Lower leg skin (tissue), 4 donors: ENCODE results near the gene BSPRY. TPM values are rescaled to one million over a fixed set of nuclear protein-coding genes. Genes with fewer than 3 reads are reported as not detected.
"Not testable (repeated sequence)": the region's sequence is repeated elsewhere in the genome, so short reads cannot be mapped to it uniquely, and the experiment has no call there.

Experiments used
- DNase-seq, 2 donors: peaks; one replicate each; pipeline ENCODE4 v3.0.0-alpha.2; 2019; ENCODE audit warnings: low spot score in 2 of 2
- H3K4me3 ChIP-seq: fragments of 200-600 bp; sonication (generic); 2 replicates; pipeline ENCODE4 v1.5.1; 2017; ENCODE audit warnings: mild to moderate bottlenecking, low read depth; ENCODE audit not compliant: poor library complexity, severe bottlenecking
- CTCF ChIP-seq, 3 donors: fragments of 450-650 bp; IDR thresholded peaks; one replicate each; pipeline ENCODE4 v1.5.1; 2016; ENCODE audit warnings: antibody characterized with exemption in 3 of 3, mild to moderate bottlenecking in 3 of 3, moderate library complexity in 2 of 3
- POLR2A ChIP-seq, 2 donors: fragments of 450-650 bp; IDR thresholded peaks; one replicate each; pipeline ENCODE4 v1.6.1; 2016 to 2017; ENCODE audit warnings: antibody characterized with exemption in 2 of 2, mild to moderate bottlenecking in 1 of 2, moderate library complexity in 1 of 2
- WGBS, 2 donors: methylation state at CpG; one replicate each; pipeline ENCODE4 v1.1.5; 2018; 5-methylcytosine and 5-hydroxymethylcytosine counted together
- intact Hi-C: fragments of 100-400 bp; cut with DNase I; formaldehyde crosslinking; loops from one replicate; pipeline ENCODE4 v1.15.0; 2023; ENCODE audit warnings: low total_unique reads
- total RNA-seq, 4 donors: library from RNA; depleted of rRNA; stranded (reverse); fragments of >200 nt; gene quantifications; one replicate each; pipeline ENCODE4 v1.1.0, GENCODE V29; 2016

The BSPRY gene
- total RNA-seq, 4 donors from 2014 or later, result 36.9 to 56.9 (median 43.4) TPM

GRCh38 chr9:113360242-113360842 lies 11.0 kb downstream of the BSPRY start:
- peak in 1 of 2 donors; percentile 79 for DNase-seq
- WGBS, 2 donors, result 89 to 94% methylated on average over 15 of the region's 15 CpGs
- TF ChIP-seq POLR2A (IDR thresholded peaks at IDR 0.05) (no peak), CTCF (IDR thresholded peaks at IDR 0.05) (no peak)
- no peak overlapping the region for H3K4me3 ChIP-seq
- intact Hi-C loops, result no loop called here

- DNase-seq, result peak in 1 of 2 donors; percentile 25
- TF ChIP-seq CTCF (IDR thresholded peaks at IDR 0.05) (no peak), POLR2A (IDR thresholded peaks at IDR 0.05) (no peak)
- H3K4me3 ChIP-seq, result no peak overlapping the region
- intact Hi-C loops, result no loop called here
- WGBS, 2 donors, result 66 to 72% methylated on average over 7 of the region's 7 CpGs
These were observed 12.1 kb downstream of the BSPRY start for GRCh38 chr9:113361304-113362018.

- WGBS, 2 donors, result 81 to 93% methylated on average over 3 of the region's 3 CpGs
- no peak overlapping the region for H3K4me3 ChIP-seq
- intact Hi-C loops, result no loop called here
- DNase-seq, result no peak
- no peak for TF ChIP-seq POLR2A (IDR thresholded peaks at IDR 0.05)
These were observed 14.0 kb downstream of the BSPRY start for GRCh38 chr9:113363336-113363735.

GRCh38 chr9:113364951-113365350 lies 15.6 kb downstream of the BSPRY start:
- DNase-seq, result no peak
- TF ChIP-seq POLR2A (IDR thresholded peaks at IDR 0.05) (no peak), CTCF (IDR thresholded peaks at IDR 0.05) (no peak)
- intact Hi-C loops, result no loop called here
- H3K4me3 ChIP-seq, result no peak overlapping the region
- WGBS, 2 donors, result 58 to 59% methylated on average over 1 of the region's 1 CpG

- DNase-seq, intact Hi-C loops, H3K4me3 ChIP-seq: not testable (repeated sequence)
- 50 to 65% methylated on average over 3 of the region's 3 CpGs for WGBS, 2 donors
These were observed 16.3 kb downstream of the BSPRY start for GRCh38 chr9:113365652-113366051.

- no peak for TF ChIP-seq POLR2A (IDR thresholded peaks at IDR 0.05)
- TF ChIP-seq CTCF (IDR thresholded peaks at IDR 0.05), result no peak
- H3K4me3 ChIP-seq, result no peak overlapping the region
- intact Hi-C loops, result no loop called here
- 90 to 94% methylated on average over 5 of the region's 5 CpGs for WGBS, 2 donors
- DNase-seq, result no peak
These were observed 19.1 kb downstream of the BSPRY start for GRCh38 chr9:113368348-113368981.
